Activated T-cell treated with anti-CD3 and anti-CD28 coated beads, Interleukin-2, amount 50 U/mL, for 24 hours (primary cell): ENCODE results near the gene ITGA6.
A peak's percentile ranks its signal among the peaks of the same experiment; 100 is the strongest.

ENCODE experiments used
- DNase-seq: peaks from one replicate; pipeline ENCODE4 v3.0.0-alpha.2; 2020
- H3K27ac Mint-ChIP-seq: 2 replicates; pipeline ENCODE4 v1.8.0; 2020; ENCODE audit warnings: mild to moderate bottlenecking, mixed read lengths
- H3K27me3 Mint-ChIP-seq: 2 replicates; pipeline ENCODE4 v1.8.0; 2020; ENCODE audit warnings: mixed read lengths
- H3K36me3 Mint-ChIP-seq: 2 replicates; pipeline ENCODE4 v1.8.0; 2020; ENCODE audit warnings: low read depth, mixed read lengths
- H3K4me1 Mint-ChIP-seq: 2 replicates; pipeline ENCODE4 v1.8.0; 2020; ENCODE audit warnings: low read depth, mixed read lengths
- H3K4me3 Mint-ChIP-seq: 2 replicates; pipeline ENCODE4 v1.8.0; 2020; ENCODE audit warnings: mild to moderate bottlenecking, moderate library complexity, mixed read lengths
- H3K9me3 Mint-ChIP-seq: 2 replicates; pipeline ENCODE4 v1.8.0; 2020; ENCODE audit warnings: mixed read lengths

The ITGA6 gene

DNA sequence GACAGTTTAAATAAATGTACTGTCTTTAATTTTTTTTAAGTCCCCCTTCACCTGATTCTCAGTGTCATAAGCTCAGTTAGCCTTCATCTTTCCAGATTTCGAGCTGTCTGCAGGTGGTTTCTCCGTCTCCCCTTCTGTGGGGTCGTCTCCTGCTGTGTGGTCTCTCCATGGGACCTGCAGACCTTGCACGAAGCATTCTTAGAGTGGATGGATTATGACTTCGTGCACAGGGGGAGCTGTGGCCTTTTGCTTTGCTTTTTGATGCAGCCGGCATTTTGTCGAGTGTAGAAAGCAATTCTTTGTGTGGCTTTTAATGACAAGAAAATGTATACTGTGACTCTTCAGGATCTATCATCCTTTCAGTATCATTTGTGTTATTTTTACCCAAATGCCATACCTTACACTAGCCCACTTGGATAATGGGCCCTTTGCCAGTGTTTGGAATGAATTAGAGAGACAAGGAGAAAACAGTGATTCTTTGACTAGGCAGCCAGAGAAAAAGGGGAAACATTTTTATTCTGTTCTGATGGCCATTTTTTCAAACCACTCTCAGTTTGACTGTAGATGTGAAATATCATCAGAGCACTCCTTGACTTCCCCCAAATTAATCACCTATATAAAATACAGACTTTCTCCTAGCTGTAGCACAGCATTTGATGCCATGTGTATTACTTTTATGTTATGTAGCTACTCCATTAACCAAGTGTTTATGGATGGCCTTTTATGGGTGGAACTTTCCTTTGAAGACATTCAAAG lies 54.3 kb downstream of the ITGA6 start:
- no peak overlapping the region for H3K27ac Mint-ChIP-seq
- no peak overlapping the region for H3K4me3 Mint-ChIP-seq
- H3K4me1 Mint-ChIP-seq = peaks cover 57% of the 10 kb centered on the region
- DNase-seq = no peak
- no peaks in the 10 kb centered on the region for H3K9me3 Mint-ChIP-seq
- H3K36me3 Mint-ChIP-seq = peaks cover 43% of the 10 kb centered on the region
- H3K27me3 Mint-ChIP-seq = no peaks in the 10 kb centered on the region

DNA sequence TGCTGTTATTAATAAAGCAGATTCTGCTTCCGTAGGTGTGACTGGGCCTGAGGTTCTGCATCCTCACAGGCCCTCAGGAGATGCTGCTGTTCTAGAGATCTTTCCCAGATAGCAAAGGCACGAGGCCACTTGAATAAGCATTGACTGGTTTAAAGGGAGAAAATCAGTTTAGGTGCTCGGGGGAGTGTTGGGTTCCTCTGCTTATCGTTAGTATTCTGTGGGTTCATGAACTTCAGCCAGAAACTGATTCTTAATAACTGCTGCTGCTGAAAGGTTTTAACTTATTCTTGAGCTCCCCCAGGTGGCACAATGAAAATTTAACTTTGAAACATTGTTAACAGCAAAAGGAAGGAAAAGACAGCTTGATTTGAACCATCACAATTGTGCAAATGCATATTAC lies 56.9 kb downstream of the ITGA6 start:
- no peak for DNase-seq
- peaks cover 55% of the 10 kb centered on the region for H3K4me1 Mint-ChIP-seq

DNA sequence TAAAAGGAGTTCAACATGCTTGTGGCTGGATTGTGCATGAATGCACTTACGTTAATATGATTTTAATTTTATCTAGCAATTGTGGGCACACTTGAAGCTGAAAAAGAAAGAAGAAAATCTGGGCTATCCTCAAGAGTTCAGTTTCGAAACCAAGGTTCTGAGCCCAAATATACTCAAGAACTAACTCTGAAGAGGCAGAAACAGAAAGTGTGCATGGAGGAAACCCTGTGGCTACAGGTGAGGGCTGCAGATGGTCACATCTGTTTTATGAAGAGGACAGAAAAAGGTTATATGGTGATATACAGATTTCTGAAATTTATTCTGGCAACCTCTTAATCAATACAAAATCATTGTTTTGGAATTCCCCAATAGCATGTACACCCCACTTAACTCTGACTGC lies 57.3 kb downstream of the ITGA6 start:
- no peak for DNase-seq
- Mint-ChIP-seq H3K36me3 (peaks cover 51% of the 10 kb centered on the region), H3K9me3 (no peaks in the 10 kb centered on the region), H3K27me3 (no peaks in the 10 kb centered on the region), H3K4me3 (no peak overlapping the region), H3K4me1 (peaks cover 55% of the 10 kb centered on the region), H3K27ac (no peak overlapping the region)

More for the DNA sequence above, 56.9 kb downstream of the ITGA6 start:
- Mint-ChIP-seq H3K27me3 (no peaks in the 10 kb centered on the region), H3K9me3 (no peaks in the 10 kb centered on the region), H3K27ac (no peak overlapping the region), H3K36me3 (peaks cover 49% of the 10 kb centered on the region), H3K4me3 (no peak overlapping the region)

DNA sequence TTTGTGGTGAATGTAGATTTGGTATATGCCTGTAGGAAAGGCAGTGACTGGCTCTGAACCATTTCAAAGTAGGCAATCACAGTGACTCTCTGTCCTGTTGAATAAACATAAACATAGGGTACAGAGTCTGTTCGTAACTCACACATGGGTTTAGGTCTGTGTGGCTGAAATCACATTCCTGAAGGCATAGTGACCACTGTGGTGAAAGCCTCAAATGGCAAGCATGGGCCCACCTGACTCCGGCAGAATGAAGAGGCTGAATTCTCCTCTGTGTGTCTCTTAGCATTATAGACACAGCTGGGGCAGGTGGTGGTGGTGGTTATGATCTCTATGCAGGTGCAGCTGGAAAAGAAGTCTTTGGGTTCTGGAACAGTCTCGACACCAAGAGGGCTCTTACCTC lies 61.2 kb downstream of the ITGA6 start:
- Mint-ChIP-seq H3K27ac (no peak overlapping the region), H3K9me3 (no peaks in the 10 kb centered on the region), H3K4me3 (no peak overlapping the region), H3K4me1 (peaks cover 55% of the 10 kb centered on the region), H3K36me3 (peaks cover 65% of the 10 kb centered on the region), H3K27me3 (no peaks in the 10 kb centered on the region)
- DNase-seq = no peak

DNA sequence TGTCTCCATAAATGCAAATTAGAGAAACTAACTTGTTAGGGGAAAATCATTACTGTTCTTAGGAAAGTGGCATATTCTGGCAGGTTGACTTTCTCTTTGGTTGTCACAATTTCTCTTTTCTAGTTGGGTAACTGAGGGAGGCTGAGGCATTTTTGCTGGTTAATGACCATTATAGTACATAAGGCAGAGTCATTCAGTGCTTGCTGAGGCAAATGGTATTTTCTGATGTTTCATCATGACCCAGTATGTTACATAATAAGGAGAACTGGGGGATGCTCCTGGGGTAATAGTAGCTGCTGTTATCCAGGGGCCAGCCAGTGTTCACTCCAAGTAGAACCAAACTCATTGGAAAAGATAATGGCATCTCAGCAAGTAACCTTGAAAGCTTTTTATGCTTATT lies 62.3 kb downstream of the ITGA6 start:
- H3K36me3 Mint-ChIP-seq = peaks cover 76% of the 10 kb centered on the region

DNA sequence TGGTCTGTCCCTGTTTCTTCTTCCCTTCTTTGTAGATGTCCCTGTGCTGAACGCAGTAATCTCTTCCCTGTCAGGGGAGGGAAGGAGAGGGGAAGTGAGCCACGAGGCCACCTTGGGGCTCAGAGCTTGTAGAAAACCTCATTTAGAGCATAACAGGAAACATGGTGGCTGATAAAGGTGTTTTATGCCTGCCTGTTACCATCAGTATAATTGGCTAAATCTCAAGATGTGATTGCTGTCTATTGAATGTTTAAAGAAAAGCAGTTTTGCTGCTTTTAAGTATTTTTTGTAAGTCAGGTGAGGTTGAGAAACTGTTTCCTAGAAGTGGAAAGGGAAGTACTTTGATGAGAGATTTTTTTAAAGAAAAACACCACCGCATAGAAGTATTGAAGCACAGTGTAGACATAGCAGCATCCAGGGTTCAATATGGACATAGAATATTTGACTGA lies 68.8 kb downstream of the ITGA6 start:
- H3K4me3 Mint-ChIP-seq = peak overlapping the region; percentile 31
- peaks cover 73% of the 10 kb centered on the region for H3K4me1 Mint-ChIP-seq
- H3K9me3 Mint-ChIP-seq = no peaks in the 10 kb centered on the region
- peak overlapping the region; percentile 93 for H3K27ac Mint-ChIP-seq
- DNase-seq = peak; percentile 43
- H3K27me3 Mint-ChIP-seq = no peaks in the 10 kb centered on the region
- H3K36me3 Mint-ChIP-seq = peaks cover 65% of the 10 kb centered on the region

More for the DNA sequence above, 62.3 kb downstream of the ITGA6 start:
- no peak for DNase-seq
- H3K27ac Mint-ChIP-seq = peak overlapping the region; percentile 3
- H3K27me3 Mint-ChIP-seq = no peaks in the 10 kb centered on the region
- H3K9me3 Mint-ChIP-seq = no peaks in the 10 kb centered on the region
- H3K4me3 Mint-ChIP-seq = no peak overlapping the region
- peaks cover 58% of the 10 kb centered on the region for H3K4me1 Mint-ChIP-seq

DNA sequence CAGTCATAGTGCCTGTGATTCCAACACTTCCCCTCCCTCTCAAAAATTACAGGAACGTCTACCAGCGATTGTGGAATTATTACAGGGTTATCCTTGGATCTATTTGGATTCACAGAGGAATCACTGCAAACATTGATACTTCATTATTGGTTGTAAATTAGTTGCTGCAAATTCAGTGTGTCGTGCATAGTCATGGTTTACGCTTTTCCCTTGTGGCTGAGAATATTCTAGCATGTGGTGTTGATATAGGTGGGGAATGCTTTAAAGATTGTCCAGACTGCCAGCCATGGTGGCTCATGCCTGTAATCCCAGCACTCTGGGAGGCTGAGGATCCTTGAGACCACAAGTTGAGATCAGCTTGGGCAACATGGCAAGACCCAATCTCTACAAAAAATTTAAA lies 79.8 kb downstream of the ITGA6 start:
- Mint-ChIP-seq H3K27me3 (no peaks in the 10 kb centered on the region), H3K4me1 (peaks cover 34% of the 10 kb centered on the region), H3K36me3 (peaks cover 72% of the 10 kb centered on the region), H3K27ac (no peak overlapping the region), H3K4me3 (no peak overlapping the region), H3K9me3 (peaks cover 8% of the 10 kb centered on the region)
- no peak for DNase-seq

DNA sequence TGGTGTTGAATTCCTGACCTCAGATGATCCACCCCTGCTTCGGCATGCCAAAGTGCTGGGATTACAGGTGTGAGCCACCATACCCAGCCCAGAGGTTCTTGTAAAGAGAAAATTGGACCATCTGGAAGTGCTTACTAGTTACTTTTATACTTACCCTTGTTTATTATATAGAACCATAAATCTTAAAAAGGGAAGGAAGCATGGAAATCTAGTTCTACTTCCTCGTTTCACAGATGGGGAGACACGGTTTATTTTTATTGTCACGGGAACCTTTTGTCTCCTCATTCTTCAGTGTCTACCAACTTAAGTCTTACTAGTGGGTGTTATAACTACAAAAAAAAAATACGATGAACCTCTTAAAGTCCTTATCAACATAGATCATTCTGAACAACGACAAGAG lies 82.7 kb downstream of the ITGA6 start:
- H3K27me3 Mint-ChIP-seq = no peaks in the 10 kb centered on the region
- no peak overlapping the region for H3K27ac Mint-ChIP-seq
- no peak overlapping the region for H3K4me3 Mint-ChIP-seq
- DNase-seq = no peak
- peaks cover 27% of the 10 kb centered on the region for H3K9me3 Mint-ChIP-seq
- peaks cover 63% of the 10 kb centered on the region for H3K36me3 Mint-ChIP-seq
- peaks cover 25% of the 10 kb centered on the region for H3K4me1 Mint-ChIP-seq

DNA sequence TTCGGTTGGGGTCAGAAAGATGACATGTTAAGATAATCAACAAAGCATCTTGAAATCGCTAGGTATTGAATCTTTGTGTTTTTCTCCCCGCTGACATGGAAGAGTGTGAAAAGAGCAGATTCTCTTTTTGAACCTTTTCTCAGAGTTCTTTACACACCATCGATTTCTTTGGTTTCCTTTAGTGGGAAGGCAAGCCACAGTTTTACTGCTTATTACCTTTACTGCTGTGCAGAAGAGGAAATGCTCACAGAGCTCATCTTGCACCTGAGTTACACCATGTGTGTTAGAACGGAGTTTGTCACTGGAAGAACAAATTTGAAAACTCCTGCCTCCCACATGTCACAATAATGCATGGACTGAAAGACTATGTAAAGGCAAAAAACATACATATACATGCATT lies 83.2 kb downstream of the ITGA6 start:
- Mint-ChIP-seq H3K4me1 (peaks cover 25% of the 10 kb centered on the region), H3K27ac (no peak overlapping the region), H3K27me3 (no peaks in the 10 kb centered on the region), H3K4me3 (no peak overlapping the region), H3K9me3 (peaks cover 27% of the 10 kb centered on the region), H3K36me3 (peaks cover 58% of the 10 kb centered on the region)
- no peak for DNase-seq

DNA sequence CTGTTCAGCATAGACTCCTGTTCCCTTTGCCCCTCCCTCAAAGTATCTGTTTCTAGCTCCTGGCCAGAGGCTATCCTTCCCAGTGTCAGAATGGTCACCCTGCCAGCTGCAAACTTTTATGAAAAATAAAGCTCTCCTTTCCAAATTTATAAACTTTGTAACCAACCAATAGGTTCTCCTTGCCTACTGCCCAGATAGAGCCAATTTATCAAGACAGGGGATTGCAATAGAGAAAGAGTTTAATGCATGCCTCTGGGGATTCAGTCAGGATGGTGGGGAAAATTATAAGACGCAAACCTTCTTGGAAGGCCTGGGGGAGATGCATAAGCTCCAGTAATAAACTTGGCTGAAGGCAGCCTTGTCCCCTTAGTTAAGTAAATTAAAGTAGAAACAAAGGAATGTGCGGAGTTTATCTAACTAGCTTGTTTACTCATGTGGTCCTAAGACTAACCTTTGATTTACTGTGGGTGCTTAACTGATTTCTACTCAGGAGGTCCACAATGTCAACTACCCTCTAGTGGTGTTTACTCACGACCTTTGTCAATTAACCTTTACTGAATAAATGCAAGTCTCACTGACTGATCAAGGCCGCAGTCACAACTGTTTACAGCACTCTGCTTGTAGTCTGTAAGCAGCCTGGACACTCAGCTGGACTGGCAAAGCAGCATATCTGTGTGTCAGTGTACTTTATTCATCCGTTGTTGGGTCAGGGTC lies 85.6 kb downstream of the ITGA6 start:
- H3K27ac Mint-ChIP-seq = no peak overlapping the region

DNA sequence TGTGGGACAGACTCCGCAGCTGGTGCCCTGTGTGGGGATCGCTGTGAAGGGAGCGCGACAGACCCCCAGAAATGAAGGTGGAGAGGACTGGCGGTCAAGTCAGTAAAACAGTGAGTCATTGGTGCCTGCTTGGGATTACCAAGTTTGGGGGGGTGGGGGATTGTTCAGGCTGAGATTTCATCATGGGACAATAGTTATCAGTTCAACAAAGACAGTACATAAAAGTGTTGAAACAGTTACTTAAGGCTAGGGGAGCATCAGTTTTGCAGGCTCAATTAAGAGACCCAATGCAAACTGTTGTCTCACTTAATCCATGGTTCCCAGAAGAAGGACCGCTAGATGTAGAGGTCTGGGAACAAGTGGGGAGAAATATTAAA lies 86.1 kb downstream of the ITGA6 start:
- no peak overlapping the region for H3K4me3 Mint-ChIP-seq
- no peaks in the 10 kb centered on the region for H3K27me3 Mint-ChIP-seq
- H3K9me3 Mint-ChIP-seq = peaks cover 27% of the 10 kb centered on the region
- H3K36me3 Mint-ChIP-seq = peaks cover 33% of the 10 kb centered on the region
- DNase-seq = no peak
- H3K27ac Mint-ChIP-seq = no peak overlapping the region
- peaks cover 21% of the 10 kb centered on the region for H3K4me1 Mint-ChIP-seq

More for the DNA sequence above, 85.6 kb downstream of the ITGA6 start:
- H3K36me3 Mint-ChIP-seq = peaks cover 38% of the 10 kb centered on the region
- DNase-seq = no peak
- H3K4me3 Mint-ChIP-seq = no peak overlapping the region
- peaks cover 27% of the 10 kb centered on the region for H3K9me3 Mint-ChIP-seq
- H3K27me3 Mint-ChIP-seq = no peaks in the 10 kb centered on the region
- H3K4me1 Mint-ChIP-seq = peaks cover 26% of the 10 kb centered on the region

DNA sequence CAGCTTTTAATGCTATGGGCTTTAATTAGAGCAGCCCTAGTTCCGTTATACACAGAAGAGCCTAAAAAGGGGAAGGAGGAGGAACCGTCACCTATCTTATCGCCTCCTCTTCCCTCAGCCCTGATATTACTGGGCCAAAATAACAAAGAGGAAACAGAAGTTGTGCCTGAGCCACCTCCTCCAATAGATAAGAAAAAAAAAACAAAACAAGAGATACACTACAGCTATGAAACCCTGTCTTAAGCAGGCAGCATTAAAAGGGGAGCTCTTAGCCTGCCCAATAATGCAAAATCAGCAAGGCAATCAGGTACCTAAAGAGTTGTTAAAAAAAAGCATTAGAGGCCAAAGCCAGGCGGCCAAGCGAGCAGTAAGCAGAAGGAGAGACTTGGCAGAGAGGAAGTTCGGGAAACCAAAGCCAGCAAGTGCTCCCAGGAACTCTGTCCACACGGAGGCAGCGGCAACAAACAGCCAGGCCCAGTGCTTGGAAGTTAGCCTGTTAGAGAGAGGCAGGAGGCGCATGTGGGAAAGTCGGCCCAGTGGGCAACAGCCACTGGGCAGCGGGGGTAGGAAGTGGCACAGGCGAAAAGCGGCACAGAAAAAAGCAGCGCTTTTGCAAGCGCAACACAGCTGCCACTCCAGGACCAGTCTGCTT lies 86.7 kb downstream of the ITGA6 start:
- Mint-ChIP-seq H3K27me3 (no peaks in the 10 kb centered on the region), H3K36me3 (peaks cover 27% of the 10 kb centered on the region), H3K4me1 (peaks cover 17% of the 10 kb centered on the region), H3K4me3 (no peak overlapping the region), H3K9me3 (peaks cover 27% of the 10 kb centered on the region), H3K27ac (no peak overlapping the region)
- no peak for DNase-seq

DNA sequence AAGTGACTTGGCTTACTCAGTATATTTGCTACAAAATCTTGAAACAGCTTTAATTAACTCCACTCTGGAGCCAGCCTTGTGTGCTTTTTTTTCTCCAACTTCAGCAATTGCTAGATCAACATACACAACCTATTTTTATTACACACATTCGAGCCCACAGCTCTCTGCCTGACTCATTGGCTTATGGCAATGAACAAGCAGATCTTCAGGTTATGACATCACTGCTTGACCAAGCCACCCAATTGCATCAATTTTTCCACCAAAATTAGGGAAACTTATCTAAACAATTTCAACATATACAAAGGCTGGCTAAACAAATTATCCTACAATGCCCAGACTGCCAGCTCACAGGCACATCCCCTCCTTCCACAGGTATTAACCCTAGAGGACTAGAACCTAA lies 88.9 kb downstream of the ITGA6 start:
- no peaks in the 10 kb centered on the region for H3K27me3 Mint-ChIP-seq
- no peak for DNase-seq
- H3K4me3 Mint-ChIP-seq = no peak overlapping the region
- no peak overlapping the region for H3K27ac Mint-ChIP-seq
- H3K36me3 Mint-ChIP-seq = peaks cover 28% of the 10 kb centered on the region
- peaks cover 40% of the 10 kb centered on the region for H3K9me3 Mint-ChIP-seq
- peaks cover 5% of the 10 kb centered on the region for H3K4me1 Mint-ChIP-seq

DNA sequence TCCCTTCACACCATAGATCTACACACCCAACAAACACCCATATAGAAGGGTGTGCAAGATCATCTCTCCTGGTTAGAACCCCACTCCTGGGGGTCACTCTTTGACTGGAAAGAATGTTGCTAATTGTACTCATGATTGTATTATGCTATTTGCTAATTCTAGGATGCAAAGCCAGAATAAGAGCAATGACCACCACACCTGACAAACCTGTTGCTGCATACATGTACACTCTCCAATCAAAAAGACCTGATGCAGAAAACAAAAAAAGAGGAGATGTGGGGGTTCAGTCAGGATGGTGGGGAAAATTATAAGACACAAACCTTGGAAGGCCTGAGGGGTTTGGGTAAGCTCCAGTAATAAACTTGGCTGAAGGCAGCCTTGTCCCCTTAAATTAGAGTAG lies 91.6 kb downstream of the ITGA6 start:
- H3K4me3 Mint-ChIP-seq = no peak overlapping the region
- no peak overlapping the region for H3K27ac Mint-ChIP-seq
- no peak for DNase-seq
- peaks cover 8% of the 10 kb centered on the region for H3K36me3 Mint-ChIP-seq
- peaks cover 20% of the 10 kb centered on the region for H3K9me3 Mint-ChIP-seq
- no peaks in the 10 kb centered on the region for H3K27me3 Mint-ChIP-seq
- peaks cover 3% of the 10 kb centered on the region for H3K4me1 Mint-ChIP-seq

DNA sequence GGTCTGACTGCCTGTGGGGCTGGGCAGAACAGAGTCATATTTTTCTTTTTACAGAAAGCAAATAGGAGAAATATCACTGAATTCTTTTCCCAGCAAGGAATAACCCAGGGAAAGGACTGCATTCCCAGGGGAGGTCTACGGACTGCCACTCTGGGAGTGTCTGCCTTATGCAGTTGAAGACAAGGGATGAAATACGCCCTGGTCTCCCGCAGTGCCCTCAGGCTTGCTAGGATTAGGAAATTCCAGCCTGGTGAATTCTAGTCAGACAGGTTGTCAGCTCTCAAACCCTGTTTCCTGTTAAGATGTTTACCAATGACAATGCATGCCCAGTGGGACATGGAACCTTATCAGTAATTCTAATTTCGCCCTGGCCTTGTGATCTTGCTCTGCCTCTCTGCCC lies 98.2 kb downstream of the ITGA6 start:
- no peaks in the 10 kb centered on the region for H3K27me3 Mint-ChIP-seq
- no peak for DNase-seq
- no peaks in the 10 kb centered on the region for H3K4me1 Mint-ChIP-seq
- H3K27ac Mint-ChIP-seq = no peak overlapping the region
- H3K36me3 Mint-ChIP-seq = peaks cover 22% of the 10 kb centered on the region
- peaks cover 43% of the 10 kb centered on the region for H3K9me3 Mint-ChIP-seq
- H3K4me3 Mint-ChIP-seq = no peak overlapping the region
